Measurements from ENCODE around the gene CEP78.
A peak's percentile ranks its signal among the peaks of the same experiment; 100 is the strongest.

The CEP78 gene

DNA sequence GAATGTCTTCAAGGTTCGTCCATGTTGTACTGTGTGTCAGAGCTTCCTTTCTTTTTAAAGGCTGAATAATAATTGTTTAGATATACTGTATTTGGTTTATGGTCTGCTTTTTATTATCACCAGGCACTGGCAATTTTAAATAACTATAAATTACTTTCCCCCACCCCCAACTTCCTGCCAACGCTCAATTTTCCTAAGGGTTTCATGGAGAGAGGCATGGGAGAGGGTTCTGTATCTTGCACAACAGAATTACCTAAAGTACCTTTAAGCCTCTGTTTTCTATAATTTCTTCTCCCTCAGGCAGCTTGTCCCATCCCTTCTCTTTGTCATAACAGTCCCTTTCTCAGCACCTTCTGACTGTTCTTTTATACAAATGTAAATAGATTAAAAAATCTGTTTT is 71.5 kb downstream of the CEP78 start:
- DNase-seq (ENCODE audit: low read depth, low spot score) = no peak

DNA sequence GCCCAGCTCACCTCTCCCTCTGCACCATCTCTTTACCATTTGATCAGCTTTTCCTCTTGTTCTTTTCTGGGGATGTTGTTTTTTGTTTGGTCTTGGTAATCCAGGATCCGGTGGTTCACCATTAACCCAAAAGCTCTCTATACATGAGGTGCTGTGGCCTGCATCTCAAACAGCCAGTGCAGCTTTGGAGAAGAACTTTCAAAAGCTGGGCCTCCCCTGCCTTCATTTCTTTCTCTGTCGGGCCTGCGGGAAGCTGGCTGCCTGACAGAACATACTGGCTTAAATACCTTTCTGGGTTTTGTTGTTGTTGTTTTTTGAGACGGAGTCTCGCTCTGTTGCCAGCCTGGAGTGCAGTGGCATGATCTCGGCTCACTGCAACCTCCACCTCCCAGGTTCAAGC is 73.2 kb downstream of the CEP78 start:
- no peak for DNase-seq (ENCODE audit: low read depth, low spot score)

DNA sequence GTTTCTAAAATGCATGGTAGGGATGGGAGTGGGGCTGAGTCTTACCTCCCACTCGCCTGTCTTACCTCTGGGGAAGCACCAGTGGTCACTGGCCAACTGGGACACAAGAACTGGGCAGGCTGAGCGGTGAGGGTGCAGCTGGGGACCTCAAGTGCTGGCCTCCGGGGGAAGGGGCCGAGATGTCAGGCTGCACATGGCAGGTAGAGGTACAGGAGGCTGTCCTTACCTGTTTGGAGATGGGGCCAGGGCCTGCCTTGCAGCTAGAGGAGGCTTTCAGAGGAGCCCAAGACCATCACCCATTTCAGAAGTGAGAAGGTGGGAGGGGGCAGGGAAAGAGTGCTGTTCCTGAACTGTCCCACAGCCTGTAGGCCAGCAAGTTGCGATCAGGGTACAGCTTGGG is 75.2 kb downstream of the CEP78 start:
- DNase-seq (ENCODE audit: low read depth, low spot score) = no peak

DNA sequence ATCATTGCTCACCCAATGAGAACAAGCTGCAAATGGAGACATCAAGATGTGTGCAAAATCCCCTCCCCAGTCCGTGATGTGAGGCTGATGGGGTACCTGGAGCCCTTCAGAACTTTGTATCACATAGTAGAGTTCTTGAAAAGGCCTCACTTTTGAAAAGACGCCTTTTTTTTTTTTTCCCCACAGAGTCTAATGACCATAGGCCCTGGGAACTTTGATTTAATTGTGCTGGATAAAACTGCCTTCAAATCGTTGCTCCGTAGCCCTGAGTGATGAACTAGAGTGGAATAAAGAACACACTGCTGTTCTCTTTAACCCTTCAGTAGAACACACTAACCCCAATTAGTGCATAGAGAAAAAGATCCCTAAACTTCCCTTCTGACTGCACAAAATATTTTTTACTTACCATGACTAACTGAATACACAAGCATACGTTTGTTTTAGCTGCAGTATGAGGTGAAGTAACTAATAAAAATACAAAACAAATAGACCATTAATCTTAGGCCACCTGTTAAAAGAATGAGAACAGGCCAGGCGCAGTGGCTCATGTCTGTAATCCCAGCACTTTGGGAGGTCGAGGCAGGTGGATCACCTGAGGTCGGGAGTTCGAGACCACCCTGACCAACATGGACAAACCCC is 76.1 kb downstream of the CEP78 start:
- DNase-seq (ENCODE audit: low read depth, low spot score) = no peak

- no peak for DNase-seq (ENCODE audit: low read depth, low spot score)
Measured at GRCh38 chr9:78314550-78314949, 78.7 kb downstream of the CEP78 start.

DNA sequence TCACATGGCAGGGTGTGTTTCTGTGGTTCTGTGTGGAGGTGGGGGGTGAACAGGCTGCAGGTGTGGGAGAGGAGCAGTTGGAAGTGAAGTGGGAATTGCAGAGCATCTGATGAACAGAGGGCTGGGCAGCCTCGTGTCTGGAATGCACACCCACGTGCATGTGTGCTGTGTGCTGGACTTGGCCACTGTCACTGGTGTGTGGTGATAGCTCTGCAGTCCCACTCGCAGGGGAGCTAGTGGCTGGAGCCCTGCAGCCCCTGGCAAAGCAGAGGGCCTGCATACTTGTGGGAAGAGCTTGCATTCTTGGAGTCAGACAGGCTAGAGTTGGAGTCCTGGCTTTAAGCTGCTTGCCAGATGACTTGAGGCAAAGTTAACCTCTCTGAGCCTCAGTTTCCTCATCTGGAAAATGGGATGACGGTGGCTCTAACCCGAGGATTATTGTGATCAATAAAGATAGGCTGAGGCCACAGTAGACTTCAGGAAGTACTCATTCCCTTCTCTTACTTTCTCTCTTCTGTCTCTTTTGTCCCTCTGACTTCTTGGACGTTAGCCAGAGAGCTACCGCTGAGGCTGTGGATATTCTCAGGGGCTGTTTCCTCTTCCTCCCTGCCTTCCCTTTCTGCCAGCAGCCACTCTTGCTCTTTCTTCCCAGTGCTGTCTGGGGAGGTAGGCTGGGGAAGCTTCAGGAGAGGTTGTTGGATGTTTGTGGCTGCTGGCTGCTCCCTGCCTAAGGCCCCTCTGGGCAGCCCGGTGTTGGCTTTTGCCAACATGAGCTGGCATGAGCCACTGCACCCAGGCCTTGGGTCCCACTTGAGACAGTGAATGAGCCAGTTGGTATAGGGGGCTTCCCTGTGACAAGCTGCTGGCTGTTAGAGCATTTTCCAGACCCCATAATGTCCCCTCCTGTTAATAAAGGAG is 79.3 kb downstream of the CEP78 start:
- DNase-seq (ENCODE audit: low read depth, low spot score) = no peak

- no peak for DNase-seq (ENCODE audit: low read depth, low spot score)
Measured at GRCh38 chr9:78316166-78316892, 80.5 kb downstream of the CEP78 start.

- DNase-seq (ENCODE audit: low read depth, low spot score) = no peak
Measured at GRCh38 chr9:78319197-78320029, 83.5 kb downstream of the CEP78 start.

- no peak for DNase-seq (ENCODE audit: low read depth, low spot score)
Measured at GRCh38 chr9:78320030-78320693, 84.3 kb downstream of the CEP78 start.

GRCh38 chr9:78320875-78321496 is 85.1 kb downstream of the CEP78 start:
- DNase-seq (ENCODE audit: low read depth, low spot score) = no peak

GRCh38 chr9:78321505-78321904 is 85.6 kb downstream of the CEP78 start:
- no peak for DNase-seq (ENCODE audit: low read depth, low spot score)

- no peak for DNase-seq (ENCODE audit: low read depth, low spot score)
Measured at GRCh38 chr9:78324068-78324650, 88.3 kb downstream of the CEP78 start.

DNA sequence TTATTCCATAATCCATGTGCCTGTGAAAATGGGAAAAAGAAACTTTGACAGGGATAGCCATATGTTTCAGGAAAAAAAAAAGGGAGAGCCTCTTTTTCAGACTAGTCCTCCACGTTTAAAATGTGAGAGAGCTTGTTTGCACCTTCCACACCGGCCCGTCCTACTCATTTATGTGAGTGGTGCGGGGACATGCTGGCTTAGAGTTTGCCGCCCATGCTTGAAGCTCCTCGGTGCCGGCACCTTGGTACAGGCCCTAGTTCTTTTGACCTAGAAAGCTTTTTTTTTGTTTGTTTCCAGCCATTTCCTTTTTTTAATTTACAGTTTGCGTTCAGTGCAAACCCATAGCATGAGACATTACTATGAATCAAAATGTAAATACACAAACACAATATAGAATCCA is 88.8 kb downstream of the CEP78 start:
- no peak for DNase-seq (ENCODE audit: low read depth, low spot score)

DNA sequence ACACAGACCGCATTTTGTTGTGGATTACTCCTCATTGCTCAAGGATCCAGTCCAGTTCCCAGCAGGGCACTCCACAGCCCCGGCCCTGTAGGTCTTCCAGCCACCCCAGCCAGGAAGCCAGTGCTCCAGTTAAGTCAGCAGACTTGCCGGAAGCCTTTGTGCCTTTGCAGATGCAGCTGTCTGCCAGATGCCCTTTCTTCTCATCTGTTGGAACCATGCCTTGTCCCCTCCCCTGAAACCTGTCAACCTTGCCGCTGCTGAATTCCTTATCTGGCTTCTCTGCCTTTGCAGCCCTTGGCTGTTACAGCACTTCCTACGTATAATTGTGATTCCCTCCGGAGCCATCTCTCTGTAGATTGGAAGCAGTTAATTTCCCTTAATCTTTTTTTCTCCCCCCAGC is 89.5 kb downstream of the CEP78 start:
- peak; percentile 32 for DNase-seq (ENCODE audit: low read depth, low spot score)

DNA sequence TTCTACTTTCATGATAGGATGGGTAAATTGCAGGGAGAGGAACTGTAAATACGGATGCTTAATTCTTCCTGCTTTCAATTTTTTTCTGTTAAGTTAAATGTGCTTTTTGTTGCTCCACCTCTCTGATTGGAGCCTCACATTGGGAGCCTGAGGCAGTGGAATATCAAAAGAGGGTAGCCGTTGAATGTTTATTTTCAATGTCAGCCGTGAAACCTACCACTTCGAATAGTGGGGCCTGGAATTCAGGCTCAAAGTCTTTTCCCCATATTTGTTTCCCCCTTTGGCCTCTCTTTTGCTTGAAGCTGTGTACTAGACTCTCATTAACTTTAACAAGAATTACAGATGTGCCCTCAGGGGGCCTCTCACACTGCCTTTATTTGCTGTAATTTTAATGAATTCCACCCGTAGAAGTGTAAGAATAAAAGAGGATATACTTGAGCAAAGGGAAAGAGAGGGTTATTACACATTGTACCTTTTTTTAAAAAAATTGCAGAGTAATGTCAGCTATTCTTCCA is 90.0 kb downstream of the CEP78 start:
- DNase-seq (ENCODE audit: low read depth, low spot score) = no peak

GRCh38 chr9:78326564-78326963 is 90.7 kb downstream of the CEP78 start:
- DNase-seq (ENCODE audit: low read depth, low spot score) = no peak

Measured in smooth muscle cell of the brain vasculature (primary cell).